SK-N-SH (cell line): ENCODE results near the gene ZKSCAN3. TPM values are rescaled to one million over a fixed set of nuclear protein-coding genes. Genes with fewer than 3 reads are reported as not detected.

ENCODE experiments used
- CTCF ChIA-PET: fragments of 300-600, 350-600 bp; formaldehyde crosslinking; extraction: SDS; loops from one replicate; lab custom pipeline; 2021; lab: Yijun Ruan, JAX
- POLR2A ChIA-PET: fragments of 350-600 bp; sonication (Branson Sonifier 250); formaldehyde crosslinking; extraction: SDS; loops from one replicate; lab custom pipeline; 2020; ENCODE audit warnings: antibody characterized with exemption, inconsistent platforms; lab: Yijun Ruan, JAX
- DNase-seq: peaks from one replicate; pipeline ENCODE4 v3.0.0; 2012
- H2AFZ ChIP-seq: fragments of 200-600 bp; sonication (generic); 2 replicates; pipeline ENCODE4 v1.8.1; 2016; ENCODE audit warnings: antibody characterized with exemption, mild to moderate bottlenecking, low read depth
- H3F3A ChIP-seq: fragments of 200-600 bp; sonication (generic); replicated peaks from 2 replicates; pipeline ENCODE3; 2016; ENCODE audit warnings: antibody characterized with exemption, mild to moderate bottlenecking; ENCODE audit not compliant: insufficient read depth
- H3K27ac ChIP-seq, 2 experiments: fragments of 200-500 bp in 1 of 2; fragments of 200-600 bp in 1 of 2; sonication (Bioruptor generic) in 1 of 2; sonication (generic), shearing (Covaris generic) in 1 of 2; 2 replicates each; pipeline versions ENCODE4 v1.5.1 to v1.6.1; 2014 to 2016; ENCODE audit warnings: low read depth in 2 of 2, inconsistent platforms in 1 of 2, low read length in 1 of 2, mild to moderate bottlenecking in 1 of 2, mixed read lengths in 1 of 2
- H3K27me3 ChIP-seq: fragments of 200-600 bp; sonication (generic), shearing (Covaris generic); 2 replicates; pipeline ENCODE4 v1.6.1; 2016; ENCODE audit warnings: mixed run types; ENCODE audit not compliant: insufficient read depth
- H3K36me3 ChIP-seq, 2 experiments: fragments of 200-500 bp in 1 of 2; fragments of 200-600 bp in 1 of 2; sonication (Bioruptor generic) in 1 of 2; sonication (generic) in 1 of 2; replicated peaks in 1 of 2; 2 replicates each; pipeline versions ENCODE3 to v1.5.1; 2014 to 2016; ENCODE audit warnings: low read length in 1 of 2, mild to moderate bottlenecking in 1 of 2; ENCODE audit not compliant: insufficient read depth in 2 of 2, control insufficient read depth in 1 of 2
- H3K4me1 ChIP-seq, 2 experiments: fragments of 200-500 bp in 1 of 2; fragments of 200-600 bp in 1 of 2; sonication (Bioruptor generic) in 1 of 2; sonication (generic), shearing (Covaris generic) in 1 of 2; 2 replicates each; pipeline versions ENCODE4 v1.5.1 to v1.6.1; 2014 to 2016; ENCODE audit warnings: low read depth in 1 of 2, low read length in 1 of 2, mixed run types in 1 of 2; ENCODE audit not compliant: insufficient read depth in 2 of 2, control insufficient read depth in 1 of 2
- H3K4me2 ChIP-seq: fragments of 200-600 bp; sonication (generic), shearing (Covaris generic); 2 replicates; pipeline ENCODE4 v1.6.1; 2017; ENCODE audit warnings: mixed run types
- H3K4me3 ChIP-seq, 2 experiments: fragments of 200-500 bp in 1 of 2; fragments of 200-600 bp in 1 of 2; sonication (Bioruptor generic) in 1 of 2; sonication (generic), shearing (Covaris generic) in 1 of 2; 2 replicates each; pipeline versions ENCODE4 v1.5.1 to v1.8.1; 2014 to 2016; ENCODE audit warnings: low read depth in 2 of 2, inconsistent platforms in 1 of 2, low read length in 1 of 2, mild to moderate bottlenecking in 1 of 2, mixed read lengths in 1 of 2, moderate library complexity in 1 of 2
- H3K79me2 ChIP-seq: fragments of 200-600 bp; sonication (generic); 2 replicates; pipeline ENCODE4 v1.8.1; 2017; ENCODE audit warnings: mild to moderate bottlenecking; ENCODE audit not compliant: insufficient read depth
- H3K9ac ChIP-seq: fragments of 200-600 bp; sonication (generic); 2 replicates; pipeline ENCODE4 v1.6.1; 2017; ENCODE audit warnings: mixed run types
- H3K9me2 ChIP-seq: fragments of 200-600 bp; sonication (generic); 2 replicates; pipeline ENCODE4 v1.6.1; 2017; ENCODE audit warnings: mixed run types
- H3K9me3 ChIP-seq: fragments of 200-600 bp; sonication (generic); 2 replicates; pipeline ENCODE4 v1.6.1; 2017; ENCODE audit warnings: mixed run types, mild to moderate bottlenecking, moderate library complexity
- H4K20me1 ChIP-seq: fragments of 200-600 bp; sonication (generic); 2 replicates; pipeline ENCODE4 v1.6.1; 2017; ENCODE audit warnings: mild to moderate bottlenecking, mixed run types; ENCODE audit not compliant: insufficient read depth
- CHD2 ChIP-seq: fragments of 150-350 bp; IDR thresholded peaks from 2 replicates; pipeline ENCODE4 v1.6.1; 2018; ENCODE audit warnings: low read length; ENCODE audit not compliant: partially characterized antibody
- EZH2phosphoT487 ChIP-seq: fragments of 200-600 bp; sonication (generic); IDR thresholded peaks from 2 replicates; pipeline ENCODE4 v1.6.1; 2017; ENCODE audit warnings: low read depth, mixed run types, mild to moderate bottlenecking, antibody characterized with exemption, moderate library complexity, borderline replicate concordance
- FOXJ3 ChIP-seq: sonication (generic); formaldehyde crosslinking; IDR thresholded peaks from 2 replicates; pipeline ENCODE4 v1.5.1; 2020; ENCODE audit warnings: mild to moderate bottlenecking, missing genetic modification reagents
- GABPA ChIP-seq: IDR thresholded peaks from 2 replicates; pipeline ENCODE4 v1.4.0; 2012; ENCODE audit warnings: low read depth, mild to moderate bottlenecking
- GATA2 ChIP-seq: sonication (generic); formaldehyde crosslinking; IDR thresholded peaks from 2 replicates; pipeline ENCODE4 v1.5.0; 2020; ENCODE audit warnings: mild to moderate bottlenecking, missing genetic modification reagents
- JUND ChIP-seq: IDR thresholded peaks from 2 replicates; pipeline ENCODE4 v1.4.0; 2012
- MAX ChIP-seq: IDR thresholded peaks from 2 replicates; pipeline ENCODE4 v1.4.0; 2012; ENCODE audit warnings: low read depth
- MEF2A ChIP-seq: IDR thresholded peaks from 2 replicates; pipeline ENCODE4 v1.4.0; 2012; ENCODE audit warnings: low read depth, borderline replicate concordance
- MXI1 ChIP-seq: IDR thresholded peaks from 2 replicates; pipeline ENCODE4 v1.6.1; 2012; ENCODE audit warnings: mild to moderate bottlenecking, low read depth, low read length, improper control_type of control experiment
- POLR2AphosphoS5 ChIP-seq: IDR thresholded peaks from 2 replicates; pipeline ENCODE4 v1.6.1; 2012; ENCODE audit warnings: low read depth, low read length
- TCF12 ChIP-seq: IDR thresholded peaks from 2 replicates; pipeline ENCODE4 v1.4.0; 2012
- TEAD4 ChIP-seq: IDR thresholded peaks from 2 replicates; pipeline ENCODE4 v1.4.0; 2012; ENCODE audit warnings: mild to moderate bottlenecking, borderline replicate concordance; ENCODE audit not compliant: insufficient read depth
- USF2 ChIP-seq: fragments of 150-350 bp; IDR thresholded peaks from 2 replicates; pipeline ENCODE4 v1.6.1; 2017; ENCODE audit warnings: antibody characterized with exemption, low read length, low read depth, borderline replicate concordance
- YY1 ChIP-seq: IDR thresholded peaks from 2 replicates; pipeline ENCODE4 v1.4.0; 2012; ENCODE audit warnings: low read depth, mild to moderate bottlenecking
- ZBTB33 ChIP-seq: IDR thresholded peaks from 2 replicates; pipeline ENCODE4 v1.4.0; 2012; ENCODE audit warnings: low read depth, borderline replicate concordance
- WGBS: methylation state at CpG from one replicate; pipeline ENCODE4 v1.1.6; 2017; ENCODE audit warnings: low lambda C conversion rate; 5-methylcytosine and 5-hydroxymethylcytosine counted together
- polyA plus RNA-seq, 3 experiments: library from polyadenylated mRNA; depleted of rRNA; stranded (reverse); fragments of >200 nt; gene quantifications; 2 replicates each; pipeline ENCODE4 v1.2.3, GENCODE V29; 2012

The ZKSCAN3 gene
- polyA plus RNA-seq, 1 of the 3 experiments (the other 2 are of a cell fraction): 2.6 TPM

- TF ChIP-seq POLR2AphosphoS5: peak; percentile 90; the same call in 1 of the 2 replicates
Observed at GRCh38 chr6:28335564-28336283, 14.0 kb upstream of the ZKSCAN3 start, which contains the start of gene ZSCAN31 (continued).

GRCh38 chr6:28336284-28337120 lies 13.2 kb upstream of the ZKSCAN3 start:
- Histone ChIP-seq H3K36me3 (no peaks in the 10 kb centered on the region), H3K79me2 (no peaks in the 10 kb centered on the region), H2AFZ (peak overlapping the region; percentile 84), H3K4me2 (peak overlapping the region; percentile 87), H3K9me2 (no peaks in the 10 kb centered on the region), H3K4me3 (peak overlapping the region; percentile 74 to 93), H3K4me1 (peaks cover 0 to 7% of the 10 kb centered on the region in 2 experiments; a peak in 2 of 4 replicates), H3K9ac (peak overlapping the region; percentile 70; the same call in 1 of the 2 replicates), H4K20me1 (no peaks in the 10 kb centered on the region), H3K27me3 (no peaks in the 10 kb centered on the region), H3F3A (peaks cover 11% of the 10 kb centered on the region), H3K9me3 (no peaks in the 10 kb centered on the region), H3K27ac (peak overlapping the region; percentile 92 to 99)
- ChIA-PET CTCF (interaction anchor here (2.1 to 5.0 kb wide), 2 partner anchors 11 to 19 kb away, joined by 8 to 29 read pairs; no protein-coding TSS in a partner anchor), POLR2A (interaction anchor here (1.1 to 3.2 kb wide), 9 partner anchors 9 to 442 kb away, joined by 3 to 14 read pairs (median 4); partner anchors contain the start of genes PGBD1, ZKSCAN8 and ZSCAN26)
- DNase-seq: peak; percentile 35
- 10% methylated on average over 24 of the region's 24 CpGs for WGBS
- TF ChIP-seq MEF2A: no peak
- TF ChIP-seq JUND: no peak
- no peak for TF ChIP-seq CHD2
- no peak for TF ChIP-seq TCF12
- TF ChIP-seq TEAD4: no peak
- TF ChIP-seq YY1: 0 out of 2 replicates have a peak, but pooled peaks have one; percentile 6
- TF ChIP-seq GABPA: 0 out of 2 replicates have a peak, but pooled peaks have one; percentile 0

GRCh38 chr6:28337121-28337520 lies 12.6 kb upstream of the ZKSCAN3 start:
- H4K20me1 ChIP-seq: no peaks in the 10 kb centered on the region
- H3K4me2 ChIP-seq: peak overlapping the region; percentile 87
- H3K27ac ChIP-seq: peak overlapping the region in 1 of 2 experiments; percentile 99; a peak in 2 of 4 replicates
- CTCF ChIA-PET: interaction anchor here (1.4 to 5.0 kb wide), 3 partner anchors 11 to 19 kb away, joined by 4 to 29 read pairs (median 8); partner anchors contain the start of gene ZKSCAN3
- POLR2A ChIA-PET: interaction anchor here (1.1 to 3.2 kb wide), 5 partner anchors 9 to 70 kb away, joined by 3 to 14 read pairs (median 9); partner anchors contain the start of genes PGBD1 and ZSCAN26
- no peaks in the 10 kb centered on the region for H3K9me3 ChIP-seq
- TF ChIP-seq MAX (no peak), FOXJ3 (CRISPR knock-in tag) (no peak), GATA2 (CRISPR knock-in tag) (no peak), EZH2phosphoT487 (no peak), TEAD4 (no peak), USF2 (no peak), ZBTB33 (no peak), POLR2AphosphoS5 (no peak), MXI1 (no peak), JUND (no peak)
- no peaks in the 10 kb centered on the region for H3K36me3 ChIP-seq
- no peak for DNase-seq
- peak overlapping the region; percentile 84 for H2AFZ ChIP-seq
- peaks cover 11% of the 10 kb centered on the region for H3F3A ChIP-seq
- peaks cover 0 to 7% of the 10 kb centered on the region in 2 experiments; a peak in 2 of 4 replicates for H3K4me1 ChIP-seq
- H3K27me3 ChIP-seq: no peaks in the 10 kb centered on the region
- H3K79me2 ChIP-seq: no peaks in the 10 kb centered on the region
- 0 out of 2 replicates have a peak overlapping the region, but pooled peaks have one; percentile 70 for H3K9ac ChIP-seq
- H3K4me3 ChIP-seq: peak overlapping the region; percentile 74 to 93
- no peaks in the 10 kb centered on the region for H3K9me2 ChIP-seq
